Gastroesophageal sphincter (tissue), 4 donors: ENCODE results near the gene PHPT1. TPM values are rescaled to one million over a fixed set of nuclear protein-coding genes. Genes with fewer than 3 reads are reported as not detected.

Source experiments
- ATAC-seq: fragments of 150-250 bp; one replicate; pipeline ENCODE4 v1.9.1; 2016; ENCODE audit warnings: mild to moderate bottlenecking, moderate library complexity
- H3K27ac ChIP-seq, 4 donors: fragments of 200-600 bp; sonication (generic) in 3 of 4; 1 replicate in 3 of 4; 2 replicates in 1 of 4; pipeline ENCODE4 v1.5.1; 2016 to 2019
- H3K27me3 ChIP-seq: fragments of 200-600 bp; sonication (generic); one replicate; pipeline ENCODE4 v1.5.1; 2019
- H3K36me3 ChIP-seq, 2 donors: fragments of 200-600 bp; sonication (generic); one replicate each; pipeline ENCODE4 v1.5.1; 2019; ENCODE audit warnings: control low read depth in 1 of 2
- H3K4me1 ChIP-seq, 3 donors: fragments of 200-600 bp; sonication (generic); 1 replicate in 2 of 3; 2 replicates in 1 of 3; pipeline ENCODE4 v1.5.1; 2016 to 2019; ENCODE audit warnings: control low read depth in 2 of 3
- H3K4me3 ChIP-seq, 2 donors: fragments of 200-600 bp; sonication (generic); one replicate each; pipeline ENCODE4 v1.5.1; 2019; ENCODE audit warnings: mild to moderate bottlenecking in 1 of 2, moderate library complexity in 1 of 2
- H3K9me3 ChIP-seq, 3 donors: fragments of 200-600 bp; sonication (generic); one replicate each; pipeline ENCODE4 v1.5.1; 2017 to 2019; ENCODE audit warnings: control low read depth in 2 of 3
- CTCF ChIP-seq, 4 experiments: fragments of 200-600 bp in 2 of 4; fragments of 450-650 bp in 2 of 4; sonication (generic) in 1 of 4; IDR thresholded peaks; one replicate each; pipeline ENCODE4 v1.5.1; 2017 to 2019; ENCODE audit warnings: antibody characterized with exemption in 4 of 4, mild to moderate bottlenecking in 2 of 4, moderate library complexity in 2 of 4
- EP300 ChIP-seq: sonication (generic); formaldehyde crosslinking; IDR thresholded peaks from one replicate; pipeline ENCODE4 v1.6.1; 2017; ENCODE audit warnings: antibody characterized with exemption, mild to moderate bottlenecking
- POLR2A ChIP-seq, 2 donors: fragments of 450-650 bp; IDR thresholded peaks; one replicate each; pipeline ENCODE4 v1.6.1; 2017; ENCODE audit warnings: antibody characterized with exemption in 2 of 2, mild to moderate bottlenecking in 2 of 2, moderate library complexity in 1 of 2
- POLR2AphosphoS5 ChIP-seq: sonication (generic); formaldehyde crosslinking; IDR thresholded peaks from one replicate; pipeline ENCODE4 v1.6.1; 2017; ENCODE audit warnings: antibody characterized with exemption
- WGBS, 2 donors: methylation state at CpG; one replicate each; pipeline ENCODE4 v1.1.5; 2018; ENCODE audit warnings: low coverage in 1 of 2; 5-methylcytosine and 5-hydroxymethylcytosine counted together
- total RNA-seq, 4 donors: library from RNA; depleted of rRNA; stranded (reverse); fragments of >200 nt; gene quantifications; one replicate each; pipeline ENCODE4 v1.1.0, GENCODE V29; 2016

The PHPT1 gene
- total RNA-seq, 4 donors from 2014 or later, result 33.7 to 63.5 (median 43.7) TPM

GRCh38 chr9:136826703-136827582 lies 22.3 kb upstream of the PHPT1 start:
- ATAC-seq, result no peak
- H3K27ac ChIP-seq, result no peak overlapping the region
- H3K9me3 ChIP-seq, result no peaks in the 10 kb centered on the region
- TF ChIP-seq EP300 (no peak), POLR2AphosphoS5 (no peak), POLR2A (IDR thresholded peaks at IDR 0.05) (no peak), CTCF (IDR thresholded peaks at IDR 0.05) (no peak)
- H3K4me1 ChIP-seq, result peaks cover 0 to 7% (median 0%) of the 10 kb centered on the region in 3 donors
- 80 to 87% methylated on average over 1 to 5 of the region's 24 CpGs for WGBS, 2 donors
- peaks cover 0 to 89% of the 10 kb centered on the region in 2 donors for H3K36me3 ChIP-seq
- H3K27me3 ChIP-seq, result no peaks in the 10 kb centered on the region
- H3K4me3 ChIP-seq, result no peak overlapping the region

- Histone ChIP-seq H3K36me3 (peaks cover 0 to 99% of the 10 kb centered on the region in 2 donors), H3K27ac (no peak overlapping the region), H3K4me1 (no peaks in the 10 kb centered on the region), H3K4me3 (no peak overlapping the region), H3K9me3 (no peaks in the 10 kb centered on the region), H3K27me3 (no peaks in the 10 kb centered on the region)
- ATAC-seq, result no peak
- TF ChIP-seq POLR2AphosphoS5 (no peak), EP300 (no peak), CTCF (IDR thresholded peaks at IDR 0.05) (no peak), POLR2A (IDR thresholded peaks at IDR 0.05) (no peak)
- WGBS, 2 donors, result 88 to 100% methylated on average over 2 to 3 of the region's 14 CpGs
Measured at GRCh38 chr9:136827794-136828473, 21.3 kb upstream of the PHPT1 start.

DNA sequence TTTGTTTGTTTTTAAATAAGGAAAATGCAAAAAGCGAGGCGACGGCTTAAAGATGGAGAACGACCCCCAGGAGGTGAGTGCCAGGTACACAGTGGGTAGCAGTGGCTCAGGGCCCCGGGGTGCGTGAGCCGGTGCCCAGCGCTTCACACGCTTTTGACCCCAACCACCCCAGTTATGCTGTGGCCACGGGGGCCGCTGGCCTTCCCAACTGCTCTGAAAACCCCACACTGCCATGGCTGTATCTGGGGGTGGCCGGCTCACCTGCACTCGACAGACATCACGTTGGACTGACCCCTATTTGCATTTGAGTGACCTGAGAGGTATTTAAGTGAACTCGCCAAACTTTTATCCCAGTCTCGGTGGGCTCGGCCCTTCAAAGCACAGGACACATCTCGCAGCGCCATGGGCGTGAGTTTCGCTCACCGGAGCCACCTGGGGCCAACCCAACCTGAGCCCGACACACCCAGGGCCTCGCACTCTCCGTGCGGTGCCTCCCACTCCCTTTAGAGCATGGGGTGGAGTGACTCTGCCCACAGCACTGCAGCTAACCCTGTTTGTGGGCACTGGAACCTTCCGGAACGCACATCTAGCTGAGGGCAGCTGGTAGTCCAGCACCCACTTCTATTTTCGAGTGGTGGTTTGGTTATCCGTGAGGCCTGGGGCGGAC lies 20.6 kb upstream of the PHPT1 start:
- peaks cover 0 to 100% of the 10 kb centered on the region in 2 donors for H3K36me3 ChIP-seq
- no peaks in the 10 kb centered on the region for H3K9me3 ChIP-seq
- H3K4me3 ChIP-seq, result no peak overlapping the region
- no peaks in the 10 kb centered on the region for H3K27me3 ChIP-seq
- ATAC-seq, result no peak
- TF ChIP-seq POLR2AphosphoS5, result no peak
- no peak overlapping the region for H3K27ac ChIP-seq
- H3K4me1 ChIP-seq, result no peaks in the 10 kb centered on the region
- WGBS, 2 donors, result 89 to 93% methylated on average over 4 to 11 of the region's 31 CpGs

DNA sequence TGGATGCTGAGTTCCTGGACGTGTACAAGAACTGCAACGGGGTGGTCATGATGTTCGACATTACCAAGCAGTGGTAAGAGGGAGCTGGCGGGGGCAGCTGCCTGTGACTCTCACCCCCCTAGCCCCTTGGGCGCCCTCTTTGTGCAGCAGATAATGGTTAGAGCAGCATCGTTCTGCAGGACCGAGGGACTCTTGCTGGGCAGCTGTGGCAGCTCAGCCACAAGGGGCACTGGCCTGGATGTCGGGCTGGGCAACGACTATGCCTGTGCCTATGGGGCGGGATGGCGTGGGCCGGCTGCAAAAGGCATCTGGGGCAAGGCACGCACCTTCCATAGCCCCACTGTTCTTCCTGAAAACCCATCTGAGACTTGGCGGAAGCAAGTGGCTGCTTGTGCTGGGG lies 19.8 kb upstream of the PHPT1 start:
- H3K27ac ChIP-seq, result no peak overlapping the region
- 80 to 93% methylated on average over 1 to 3 of the region's 14 CpGs for WGBS, 2 donors
- no peaks in the 10 kb centered on the region for H3K9me3 ChIP-seq
- no peaks in the 10 kb centered on the region for H3K4me1 ChIP-seq
- TF ChIP-seq POLR2A (IDR thresholded peaks at IDR 0.05) (no peak), POLR2AphosphoS5 (no peak), CTCF (IDR thresholded peaks at IDR 0.05) (no peak), EP300 (no peak)
- no peaks in the 10 kb centered on the region for H3K27me3 ChIP-seq
- ATAC-seq, result no peak
- H3K4me3 ChIP-seq, result no peak overlapping the region
- H3K36me3 ChIP-seq, result peaks cover 0 to 95% of the 10 kb centered on the region in 2 donors
